Neural progenitor cell (in vitro differentiated cells): Measurements from ENCODE around the gene LHFPL2. TPM values are rescaled to one million over a fixed set of nuclear protein-coding genes. Genes with fewer than 3 reads are reported as not detected.
"Not testable (repeated sequence)": the region's sequence is repeated elsewhere in the genome, so short reads cannot be mapped to it uniquely, and the experiment has no call there.

ENCODE experiments used
- DNase-seq: peaks from one replicate; pipeline ENCODE4 v3.0.0-alpha.2; 2016; ENCODE audit warnings: low spot score
- H2AFZ ChIP-seq: fragments of 200-600 bp; sonication (generic); replicated peaks from 2 replicates; pipeline ENCODE4 v1.6.1; 2016; ENCODE audit warnings: antibody characterized with exemption
- H3F3A ChIP-seq: fragments of 200-600 bp; sonication (generic); 2 replicates; pipeline ENCODE4 v1.6.1; 2016; ENCODE audit warnings: antibody characterized with exemption, low read depth
- H3K27ac ChIP-seq: fragments of 200-600 bp; sonication (generic); 2 replicates; pipeline ENCODE4 v1.5.1; 2016; ENCODE audit warnings: mild to moderate bottlenecking
- H3K27me3 ChIP-seq: fragments of 200-600 bp; sonication (generic); 2 replicates; pipeline ENCODE4 v1.6.1; 2016; ENCODE audit warnings: mild to moderate bottlenecking, moderate library complexity
- H3K36me3 ChIP-seq: fragments of 200-600 bp; sonication (generic); 2 replicates; pipeline ENCODE4 v1.5.1; 2016
- H3K4me1 ChIP-seq: fragments of 200-600 bp; sonication (generic); 2 replicates; pipeline ENCODE4 v1.6.1; 2016; ENCODE audit warnings: mixed run types
- H3K4me2 ChIP-seq: fragments of 200-600 bp; sonication (generic); 2 replicates; pipeline ENCODE4 v1.6.1; 2016
- H3K4me3 ChIP-seq: fragments of 200-600 bp; sonication (generic); 2 replicates; pipeline ENCODE4 v1.5.1; 2016
- H3K79me2 ChIP-seq: fragments of 200-600 bp; sonication (generic); 2 replicates; pipeline ENCODE4 v1.6.1; 2016; ENCODE audit warnings: low read depth
- H3K9ac ChIP-seq: fragments of 200-600 bp; sonication (generic); 2 replicates; pipeline ENCODE4 v1.6.1; 2016
- H3K9me3 ChIP-seq: fragments of 200-600 bp; sonication (generic); 2 replicates; pipeline ENCODE4 v1.5.1; 2016; ENCODE audit warnings: low read depth
- H4K20me1 ChIP-seq: fragments of 200-600 bp; sonication (generic); 2 replicates; pipeline ENCODE4 v1.6.1; 2016; ENCODE audit warnings: low read depth
- H3K27ac Mint-ChIP-seq: 3 replicates; pipeline ENCODE4 v1.8.0; 2021; ENCODE audit warnings: mixed read lengths
- H3K27me3 Mint-ChIP-seq: 2 replicates; pipeline ENCODE4 v1.8.0; 2022; ENCODE audit warnings: low read depth, mild to moderate bottlenecking, inconsistent platforms, moderate library complexity, mixed read lengths; ENCODE audit not compliant: insufficient read depth
- H3K36me3 Mint-ChIP-seq: 3 replicates; pipeline ENCODE4 v1.8.0; 2021; ENCODE audit warnings: mixed read lengths
- H3K4me1 Mint-ChIP-seq: 3 replicates; pipeline ENCODE4 v1.8.0; 2021; ENCODE audit warnings: mixed read lengths
- H3K4me3 Mint-ChIP-seq: 3 replicates; pipeline ENCODE4 v1.8.0; 2021; ENCODE audit warnings: mild to moderate bottlenecking, moderate library complexity, mixed read lengths
- H3K9me3 Mint-ChIP-seq: 3 replicates; pipeline ENCODE4 v1.8.0; 2020; ENCODE audit warnings: mixed read lengths
- EZH2 ChIP-seq: fragments of 200-600 bp; sonication (generic); IDR thresholded peaks from 2 replicates; pipeline ENCODE4 v1.6.1; 2017; ENCODE audit warnings: antibody characterized with exemption, mild to moderate bottlenecking, moderate library complexity
- EZH2phosphoT487 ChIP-seq: fragments of 200-600 bp; sonication (generic); IDR thresholded peaks from 2 replicates; pipeline ENCODE4 v1.6.1; 2017; ENCODE audit warnings: antibody characterized with exemption
- total RNA-seq: library from RNA; depleted of rRNA; stranded (reverse); fragments of >200 nt; gene quantifications from 2 replicates; pipeline ENCODE4 v1.2.3, GENCODE V29; 2015; ENCODE audit warnings: low replicate concordance
- TF ChIP-seq, protein P1 (sequence below): fragments of 200-600 bp; sonication (generic); IDR thresholded peaks from 2 replicates; pipeline ENCODE4 v1.5.1; 2017; ENCODE audit warnings: antibody characterized with exemption, mild to moderate bottlenecking

Gene LHFPL2
- total RNA-seq, 1 donor from 2014 or later, result 21.1 TPM

DNA sequence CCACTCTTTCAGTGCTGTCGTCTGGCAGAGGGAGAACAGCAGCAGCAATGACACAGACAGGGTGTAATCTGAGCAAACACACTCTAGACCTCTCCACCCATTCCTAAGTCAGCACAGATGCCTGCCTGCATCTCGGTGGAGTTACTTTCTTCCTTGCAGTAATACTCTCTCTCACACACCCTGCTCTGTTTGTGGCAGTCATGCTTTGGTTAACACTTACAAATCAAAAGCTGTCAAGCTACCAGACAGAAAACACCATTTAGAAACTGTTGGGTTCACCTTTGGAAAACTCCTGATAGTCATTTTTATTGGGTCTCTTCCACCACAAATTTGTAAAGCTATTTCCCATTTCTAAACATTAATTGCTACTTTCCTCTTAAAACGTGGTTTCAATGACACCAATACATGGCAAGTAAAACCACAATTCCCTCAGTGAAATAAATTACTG, 27.3 kb downstream of the LHFPL2 start:
- Mint-ChIP-seq H3K27me3 (no peaks in the 10 kb centered on the region), H3K4me3 (no peak overlapping the region), H3K36me3 (peaks cover 46% of the 10 kb centered on the region), H3K27ac (no peak overlapping the region), H3K4me1 (peaks cover 32% of the 10 kb centered on the region), H3K9me3 (peaks cover 18% of the 10 kb centered on the region)
- no peak overlapping the region for H3K4me3 ChIP-seq
- H3K36me3 ChIP-seq, result no peaks in the 10 kb centered on the region
- no peak overlapping the region for H3K4me2 ChIP-seq
- TF ChIP-seq EZH2phosphoT487, result no peak
- TF ChIP-seq EZH2, result no peak
- TF ChIP-seq, protein P1, sequence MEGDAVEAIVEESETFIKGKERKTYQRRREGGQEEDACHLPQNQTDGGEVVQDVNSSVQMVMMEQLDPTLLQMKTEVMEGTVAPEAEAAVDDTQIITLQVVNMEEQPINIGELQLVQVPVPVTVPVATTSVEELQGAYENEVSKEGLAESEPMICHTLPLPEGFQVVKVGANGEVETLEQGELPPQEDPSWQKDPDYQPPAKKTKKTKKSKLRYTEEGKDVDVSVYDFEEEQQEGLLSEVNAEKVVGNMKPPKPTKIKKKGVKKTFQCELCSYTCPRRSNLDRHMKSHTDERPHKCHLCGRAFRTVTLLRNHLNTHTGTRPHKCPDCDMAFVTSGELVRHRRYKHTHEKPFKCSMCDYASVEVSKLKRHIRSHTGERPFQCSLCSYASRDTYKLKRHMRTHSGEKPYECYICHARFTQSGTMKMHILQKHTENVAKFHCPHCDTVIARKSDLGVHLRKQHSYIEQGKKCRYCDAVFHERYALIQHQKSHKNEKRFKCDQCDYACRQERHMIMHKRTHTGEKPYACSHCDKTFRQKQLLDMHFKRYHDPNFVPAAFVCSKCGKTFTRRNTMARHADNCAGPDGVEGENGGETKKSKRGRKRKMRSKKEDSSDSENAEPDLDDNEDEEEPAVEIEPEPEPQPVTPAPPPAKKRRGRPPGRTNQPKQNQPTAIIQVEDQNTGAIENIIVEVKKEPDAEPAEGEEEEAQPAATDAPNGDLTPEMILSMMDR, result no peak
- peaks cover 9% of the 10 kb centered on the region for H3F3A ChIP-seq
- peaks cover 5% of the 10 kb centered on the region for H3K9me3 ChIP-seq
- H3K79me2 ChIP-seq, result peaks cover 6% of the 10 kb centered on the region
- peaks cover 31% of the 10 kb centered on the region for H4K20me1 ChIP-seq
- peaks cover 10% of the 10 kb centered on the region for H3K4me1 ChIP-seq
- H3K27me3 ChIP-seq, result no peaks in the 10 kb centered on the region
- H2AFZ ChIP-seq, result no peak overlapping the region
- no peak overlapping the region for H3K27ac ChIP-seq
- no peak for DNase-seq
- no peak overlapping the region for H3K9ac ChIP-seq

DNA sequence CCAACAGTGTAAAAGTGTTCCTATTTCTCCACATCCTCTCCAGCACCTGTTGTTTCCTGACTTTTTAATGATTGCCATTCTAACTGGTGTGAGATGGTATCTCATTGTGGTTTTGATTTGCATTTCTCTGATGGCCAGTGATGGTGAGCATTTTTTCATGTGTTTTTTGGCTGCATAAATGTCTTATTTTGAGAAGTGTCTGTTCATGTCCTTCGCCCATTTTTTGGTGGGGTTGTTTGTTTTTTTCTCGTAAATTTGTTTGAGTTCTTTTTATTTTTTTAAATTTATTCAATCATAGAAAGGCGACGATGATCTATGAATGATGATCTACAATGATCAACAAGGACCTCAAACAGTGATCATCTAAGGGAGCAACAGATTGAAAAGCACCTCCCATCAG, 28.5 kb downstream of the LHFPL2 start:
- Histone ChIP-seq H3K4me1 (peaks cover 10% of the 10 kb centered on the region), H4K20me1 (peaks cover 21% of the 10 kb centered on the region)
- H3K9ac ChIP-seq, H3K4me3 Mint-ChIP-seq, H3K27me3 Mint-ChIP-seq, H3K4me3 ChIP-seq, DNase-seq, H3K36me3 ChIP-seq, H3F3A ChIP-seq, H3K27ac Mint-ChIP-seq, H3K79me2 ChIP-seq, H3K9me3 ChIP-seq, H3K4me2 ChIP-seq, H3K27me3 ChIP-seq, H2AFZ ChIP-seq, H3K27ac ChIP-seq: not testable (repeated sequence)
- Mint-ChIP-seq H3K9me3 (peaks cover 19% of the 10 kb centered on the region), H3K36me3 (peaks cover 47% of the 10 kb centered on the region), H3K4me1 (peaks cover 24% of the 10 kb centered on the region)

DNA sequence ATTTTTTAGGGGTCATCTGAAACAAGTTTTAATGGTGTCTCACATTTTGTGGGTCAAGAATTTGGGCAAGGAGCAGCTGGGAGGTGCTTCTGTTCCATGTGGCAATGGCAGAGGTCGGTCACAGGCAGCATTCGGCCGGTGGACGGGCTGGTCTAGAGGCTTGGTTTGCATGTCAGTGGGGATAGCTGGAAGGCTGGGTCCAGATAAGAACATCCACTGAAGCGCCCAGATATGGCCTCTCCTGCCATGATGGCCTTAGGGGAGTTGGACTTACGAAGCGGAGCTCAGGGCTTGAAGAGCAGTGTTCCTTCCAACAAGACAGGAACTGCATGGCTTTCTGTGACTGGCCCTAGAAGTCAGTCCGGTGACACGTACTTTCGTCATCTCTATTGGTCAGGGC, 30.3 kb downstream of the LHFPL2 start:
- Mint-ChIP-seq H3K36me3 (peaks cover 47% of the 10 kb centered on the region), H3K9me3 (peaks cover 19% of the 10 kb centered on the region), H3K4me1 (peaks cover 8% of the 10 kb centered on the region), H3K4me3 (no peak overlapping the region), H3K27me3 (peaks cover 2% of the 10 kb centered on the region), H3K27ac (no peak overlapping the region)
- H3K9ac ChIP-seq, result no peak overlapping the region
- no peak for TF ChIP-seq EZH2
- no peak for TF ChIP-seq EZH2phosphoT487
- TF ChIP-seq, protein P1, result no peak
- H4K20me1 ChIP-seq, result peaks cover 8% of the 10 kb centered on the region
- no peak overlapping the region for H3K4me2 ChIP-seq
- H3K9me3 ChIP-seq, result peaks cover 5% of the 10 kb centered on the region
- no peaks in the 10 kb centered on the region for H3K36me3 ChIP-seq
- no peak overlapping the region for H2AFZ ChIP-seq
- H3K4me1 ChIP-seq, result no peaks in the 10 kb centered on the region
- no peak overlapping the region for H3K27ac ChIP-seq
- DNase-seq, result no peak
- H3K27me3 ChIP-seq, result no peaks in the 10 kb centered on the region
- no peak overlapping the region for H3K4me3 ChIP-seq
- H3F3A ChIP-seq, result no peaks in the 10 kb centered on the region
- H3K79me2 ChIP-seq, result peaks cover 6% of the 10 kb centered on the region

DNA sequence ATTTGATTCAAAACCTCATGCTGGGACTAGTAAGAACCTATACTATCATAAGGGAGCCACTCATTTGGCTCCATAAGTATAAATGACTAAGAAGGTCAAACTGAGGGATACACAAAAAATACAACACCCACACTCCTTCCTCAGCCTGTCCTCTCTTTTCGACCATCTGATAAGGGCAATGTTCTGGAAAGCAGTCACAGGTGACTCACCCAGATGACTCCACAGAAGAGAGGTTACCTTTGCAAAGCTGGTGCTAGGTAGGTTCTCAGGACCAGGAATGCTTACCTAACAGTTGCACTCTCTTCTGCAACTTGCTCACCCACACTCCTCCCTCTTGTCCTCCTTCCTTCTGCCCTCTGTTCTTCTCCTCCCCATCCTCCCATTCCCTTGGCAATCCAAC, 32.9 kb downstream of the LHFPL2 start:
- Histone ChIP-seq H3K79me2 (no peaks in the 10 kb centered on the region), H3K36me3 (no peaks in the 10 kb centered on the region), H4K20me1 (peaks cover 29% of the 10 kb centered on the region), H3K9ac (no peak overlapping the region), H3K9me3 (peaks cover 5% of the 10 kb centered on the region), H3K4me2 (no peak overlapping the region), H3K27ac (no peak overlapping the region), H3F3A (peaks cover 19% of the 10 kb centered on the region), H2AFZ (no peak overlapping the region), H3K4me3 (no peak overlapping the region), H3K27me3 (no peaks in the 10 kb centered on the region), H3K4me1 (peaks cover 16% of the 10 kb centered on the region)
- Mint-ChIP-seq H3K4me1 (peaks cover 17% of the 10 kb centered on the region), H3K4me3 (no peak overlapping the region), H3K36me3 (peaks cover 28% of the 10 kb centered on the region), H3K27me3 (peaks cover 5% of the 10 kb centered on the region), H3K9me3 (peaks cover 12% of the 10 kb centered on the region), H3K27ac (no peak overlapping the region)
- TF ChIP-seq EZH2phosphoT487 (no peak), EZH2 (no peak)
- TF ChIP-seq, protein P1, result no peak
- DNase-seq, result no peak
